ENCODE measurements around the gene MGST2. TPM values are rescaled to one million over a fixed set of nuclear protein-coding genes. Genes with fewer than 3 reads are reported as not detected.
"Not testable (repeated sequence)": the region's sequence is repeated elsewhere in the genome, so short reads cannot be mapped to it uniquely, and the experiment has no call there.

MGST2 gene
- total RNA-seq, 1 experiment from 2014 or later: 34.1 TPM

- not testable (repeated sequence) for H3K9me3 ChIP-seq (replicated peaks); H3K4me1 ChIP-seq (replicated peaks); DNase-seq (ENCODE audit: low read depth in 1 of 2, low spot score in 2 of 2); H3K36me3 ChIP-seq; H3K27me3 ChIP-seq (replicated peaks); H3K4me3 ChIP-seq; H3K27ac ChIP-seq
Measured at GRCh38 chr4:139632739-139633138, 32.9 kb upstream of the MGST2 start.

DNA sequence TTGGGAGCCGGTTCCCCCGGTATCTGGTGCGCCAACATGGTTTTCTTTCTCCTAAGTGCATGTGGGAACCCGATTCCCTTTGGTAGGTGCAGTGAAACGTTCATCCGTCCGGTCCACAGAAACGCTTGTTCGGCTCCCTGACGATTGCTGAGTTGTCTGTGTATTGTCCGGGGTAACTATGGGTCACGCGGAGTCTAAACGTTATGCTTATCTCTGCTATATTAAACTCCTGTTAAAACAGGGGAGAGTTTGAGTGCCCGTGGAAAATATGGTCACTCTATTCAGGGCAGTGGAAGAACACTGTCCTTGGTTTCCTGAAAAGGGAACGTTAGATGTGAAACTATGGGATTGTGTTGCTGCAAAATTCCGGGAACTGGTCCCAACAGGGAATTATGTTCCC, 32.4 kb upstream of the MGST2 start:
- no peaks in the 10 kb centered on the region; the same call in 1 of the 2 replicates for H3K9me3 ChIP-seq (replicated peaks)
- no peak overlapping the region for H3K27ac ChIP-seq
- H3K4me1 ChIP-seq (replicated peaks): no peaks in the 10 kb centered on the region
- H3K36me3 ChIP-seq: no peaks in the 10 kb centered on the region
- H3K4me3 ChIP-seq: no peak overlapping the region
- peaks cover 6% of the 10 kb centered on the region; the same call in 1 of the 2 replicates for H3K27me3 ChIP-seq (replicated peaks)
- no peak for DNase-seq (ENCODE audit: low read depth in 1 of 2, low spot score in 2 of 2)

DNA sequence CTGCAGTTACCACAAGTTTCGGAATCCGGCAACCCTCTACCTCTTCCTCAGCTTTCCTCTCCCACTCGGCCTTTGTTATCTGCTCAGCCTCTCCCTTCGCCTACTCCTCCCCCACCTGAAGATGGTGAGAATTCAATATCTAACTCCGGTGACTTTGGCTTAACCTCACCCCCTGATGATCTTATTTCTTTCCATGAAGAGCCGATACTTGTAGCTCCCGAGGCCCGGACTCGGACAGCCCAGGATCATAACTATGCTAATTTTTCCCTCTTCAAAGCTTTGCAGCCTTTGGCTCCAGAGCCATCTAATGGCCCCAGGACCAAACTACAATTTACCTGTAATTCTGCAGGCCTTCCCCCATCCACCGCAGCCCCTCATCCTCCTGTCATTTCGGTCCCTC, 32.0 kb upstream of the MGST2 start:
- Histone ChIP-seq H3K4me3 (no peak overlapping the region), H3K4me1 (replicated peaks) (no peaks in the 10 kb centered on the region), H3K9me3 (replicated peaks) (peaks cover 2% of the 10 kb centered on the region), H3K36me3 (no peaks in the 10 kb centered on the region), H3K27me3 (replicated peaks) (peaks cover 6% of the 10 kb centered on the region; the same call in 1 of the 2 replicates), H3K27ac (no peak overlapping the region)
- no peak for DNase-seq (ENCODE audit: low read depth in 1 of 2, low spot score in 2 of 2)

DNA sequence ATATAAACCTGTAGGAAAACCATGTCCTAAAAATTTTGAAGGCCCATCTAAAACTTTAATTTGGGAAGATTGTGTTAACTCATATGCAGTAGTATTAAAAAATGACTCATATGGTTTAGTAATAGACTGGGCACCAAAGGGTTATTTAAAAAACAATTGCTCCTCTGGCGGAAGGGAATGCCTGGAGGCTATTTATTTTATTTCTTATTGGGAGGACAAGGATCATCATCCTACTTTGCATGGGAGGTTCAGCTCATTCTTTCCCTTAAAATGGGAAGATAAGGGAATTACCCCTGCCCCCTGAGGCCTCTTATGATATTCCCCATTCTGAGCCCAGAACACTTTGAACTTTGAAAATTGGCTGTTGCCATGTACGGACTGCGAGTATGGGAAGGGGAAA, 29.7 kb upstream of the MGST2 start:
- DNase-seq (ENCODE audit: low read depth in 1 of 2, low spot score in 2 of 2): no peak
- H3K27me3 ChIP-seq (replicated peaks): peaks cover 2% of the 10 kb centered on the region; the same call in 1 of the 2 replicates
- no peaks in the 10 kb centered on the region for H3K36me3 ChIP-seq
- H3K27ac ChIP-seq: no peak overlapping the region
- H3K9me3 ChIP-seq (replicated peaks): peaks cover 6% of the 10 kb centered on the region
- H3K4me3 ChIP-seq: no peak overlapping the region
- H3K4me1 ChIP-seq (replicated peaks): no peaks in the 10 kb centered on the region

DNA sequence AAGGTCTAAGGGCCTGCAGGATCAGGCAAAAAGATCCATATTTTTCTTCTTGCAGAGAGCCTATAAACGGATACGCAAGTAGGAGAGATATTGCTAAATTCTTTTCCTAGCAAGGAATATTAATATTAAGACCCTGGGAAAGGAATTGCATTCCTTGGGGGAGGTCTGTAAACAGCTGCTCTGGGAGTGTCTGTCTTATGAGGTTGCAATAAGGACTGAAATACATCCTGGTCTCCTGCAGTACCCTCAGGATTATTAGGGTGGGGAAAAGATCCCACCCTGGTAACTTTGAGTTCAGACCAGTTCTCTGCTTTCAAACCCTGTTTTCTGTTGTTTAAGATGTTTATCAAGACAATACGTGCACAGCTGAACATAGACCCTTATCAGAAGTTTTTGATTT, 27.3 kb upstream of the MGST2 start:
- not testable (repeated sequence) for H3K4me3 ChIP-seq; H3K9me3 ChIP-seq (replicated peaks); DNase-seq (ENCODE audit: low read depth in 1 of 2, low spot score in 2 of 2); H3K4me1 ChIP-seq (replicated peaks); H3K27ac ChIP-seq; H3K27me3 ChIP-seq (replicated peaks); H3K36me3 ChIP-seq

- Histone ChIP-seq H3K27ac (no peak overlapping the region), H3K27me3 (replicated peaks) (no peaks in the 10 kb centered on the region), H3K4me1 (replicated peaks) (no peaks in the 10 kb centered on the region), H3K36me3 (no peaks in the 10 kb centered on the region), H3K9me3 (replicated peaks) (peaks cover 6% of the 10 kb centered on the region), H3K4me3 (no peak overlapping the region)
- DNase-seq (ENCODE audit: low read depth in 1 of 2, low spot score in 2 of 2): no peak
Measured at GRCh38 chr4:139639654-139640053, 26.0 kb upstream of the MGST2 start.

- Histone ChIP-seq H3K4me3 (no peak overlapping the region), H3K27me3 (replicated peaks) (no peaks in the 10 kb centered on the region), H3K27ac (no peak overlapping the region), H3K4me1 (replicated peaks) (no peaks in the 10 kb centered on the region), H3K9me3 (replicated peaks) (peaks cover 6% of the 10 kb centered on the region), H3K36me3 (no peaks in the 10 kb centered on the region)
- no peak for DNase-seq (ENCODE audit: low read depth in 1 of 2, low spot score in 2 of 2)
Measured at GRCh38 chr4:139641218-139641617, 24.4 kb upstream of the MGST2 start.

DNA sequence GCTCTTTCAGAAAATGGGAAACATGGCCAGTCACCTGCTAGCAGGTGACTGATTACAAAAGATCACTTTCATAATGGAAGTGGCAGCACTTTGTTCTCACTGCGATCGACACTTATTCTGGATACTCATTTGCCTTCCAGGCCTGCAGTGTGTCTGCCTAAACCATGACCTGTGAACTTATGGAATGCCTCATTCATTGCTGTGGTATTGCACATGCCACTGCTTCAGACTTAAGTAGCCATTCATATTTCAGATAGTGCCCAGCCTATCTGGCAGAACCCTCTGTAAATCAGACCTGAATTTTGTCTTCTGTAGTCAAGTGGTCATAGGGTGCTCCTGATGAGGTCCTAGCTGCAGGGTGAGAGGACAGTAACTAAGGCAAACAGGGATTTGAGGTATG, 23.3 kb upstream of the MGST2 start:
- no peaks in the 10 kb centered on the region for H3K4me1 ChIP-seq (replicated peaks)
- peaks cover 6% of the 10 kb centered on the region for H3K9me3 ChIP-seq (replicated peaks)
- H3K27ac ChIP-seq: no peak overlapping the region
- DNase-seq (ENCODE audit: low read depth in 1 of 2, low spot score in 2 of 2): no peak
- no peaks in the 10 kb centered on the region for H3K27me3 ChIP-seq (replicated peaks)
- no peaks in the 10 kb centered on the region for H3K36me3 ChIP-seq
- no peak overlapping the region for H3K4me3 ChIP-seq

- Histone ChIP-seq H3K27ac (no peak overlapping the region), H3K27me3 (replicated peaks) (no peaks in the 10 kb centered on the region), H3K4me3 (no peak overlapping the region), H3K9me3 (replicated peaks) (peaks cover 6% of the 10 kb centered on the region), H3K36me3 (no peaks in the 10 kb centered on the region), H3K4me1 (replicated peaks) (no peaks in the 10 kb centered on the region)
- DNase-seq (ENCODE audit: low read depth in 1 of 2, low spot score in 2 of 2): no peak
Measured at GRCh38 chr4:139643042-139643895, 22.4 kb upstream of the MGST2 start.

- Histone ChIP-seq H3K27ac (no peak overlapping the region), H3K4me1 (replicated peaks) (no peaks in the 10 kb centered on the region), H3K36me3 (no peaks in the 10 kb centered on the region), H3K4me3 (no peak overlapping the region), H3K27me3 (replicated peaks) (no peaks in the 10 kb centered on the region), H3K9me3 (replicated peaks) (no peaks in the 10 kb centered on the region)
- no peak for DNase-seq (ENCODE audit: low read depth in 1 of 2, low spot score in 2 of 2)
Measured at GRCh38 chr4:139645458-139645857, 20.2 kb upstream of the MGST2 start.

DNA sequence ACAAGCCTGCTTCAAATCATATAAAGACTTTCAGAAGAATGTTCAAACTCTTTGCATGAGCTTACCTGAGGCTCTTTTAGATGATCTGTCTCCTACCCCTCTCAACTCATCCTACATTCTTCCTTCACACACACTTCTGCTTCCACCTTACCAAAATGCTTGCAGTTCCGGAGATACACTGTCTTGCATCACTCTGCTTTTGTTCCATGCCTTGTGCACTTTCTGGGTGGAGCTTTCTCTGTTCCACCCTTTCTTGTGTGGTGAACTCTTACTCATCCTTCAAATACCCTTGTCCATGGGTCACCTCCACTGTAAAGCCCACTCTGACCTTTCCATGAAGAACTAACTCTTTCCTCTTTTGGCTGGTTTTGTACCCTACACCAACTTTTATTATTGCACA, 18.4 kb upstream of the MGST2 start:
- Histone ChIP-seq H3K4me3 (no peak overlapping the region), H3K27ac (no peak overlapping the region), H3K9me3 (replicated peaks) (no peaks in the 10 kb centered on the region), H3K36me3 (no peaks in the 10 kb centered on the region), H3K4me1 (replicated peaks) (no peaks in the 10 kb centered on the region), H3K27me3 (replicated peaks) (no peaks in the 10 kb centered on the region)
- no peak for DNase-seq (ENCODE audit: low read depth in 1 of 2, low spot score in 2 of 2)

DNA sequence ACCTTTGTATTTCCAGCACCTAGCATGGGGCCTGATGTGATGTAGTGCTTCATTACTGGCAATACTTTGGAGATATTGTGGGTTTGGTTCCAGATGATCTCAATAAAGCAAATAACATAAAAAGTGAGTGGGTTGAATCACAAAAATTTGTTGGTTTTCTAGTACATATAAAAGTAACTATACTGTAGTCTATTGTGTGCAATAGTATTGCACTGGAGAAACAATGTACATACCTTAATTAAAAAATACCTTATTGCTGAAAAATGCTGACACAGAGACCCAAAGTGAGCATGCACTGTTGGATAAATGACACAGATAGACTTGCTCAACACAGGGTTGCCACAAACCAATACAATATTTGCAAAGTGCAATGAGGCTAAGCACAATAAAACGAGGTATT, 17.7 kb upstream of the MGST2 start:
- Histone ChIP-seq H3K27me3 (replicated peaks) (no peaks in the 10 kb centered on the region), H3K9me3 (replicated peaks) (no peaks in the 10 kb centered on the region), H3K36me3 (no peaks in the 10 kb centered on the region), H3K27ac (no peak overlapping the region), H3K4me3 (no peak overlapping the region), H3K4me1 (replicated peaks) (no peaks in the 10 kb centered on the region)
- DNase-seq (ENCODE audit: low read depth in 1 of 2, low spot score in 2 of 2): no peak

- Histone ChIP-seq H3K4me1 (replicated peaks) (no peaks in the 10 kb centered on the region), H3K27me3 (replicated peaks) (no peaks in the 10 kb centered on the region), H3K27ac (no peak overlapping the region), H3K36me3 (no peaks in the 10 kb centered on the region), H3K4me3 (no peak overlapping the region), H3K9me3 (replicated peaks) (no peaks in the 10 kb centered on the region)
- DNase-seq (ENCODE audit: low read depth in 1 of 2, low spot score in 2 of 2): peak; percentile 57 to 71
Measured at GRCh38 chr4:139651282-139652194, 14.1 kb upstream of the MGST2 start.

DNA sequence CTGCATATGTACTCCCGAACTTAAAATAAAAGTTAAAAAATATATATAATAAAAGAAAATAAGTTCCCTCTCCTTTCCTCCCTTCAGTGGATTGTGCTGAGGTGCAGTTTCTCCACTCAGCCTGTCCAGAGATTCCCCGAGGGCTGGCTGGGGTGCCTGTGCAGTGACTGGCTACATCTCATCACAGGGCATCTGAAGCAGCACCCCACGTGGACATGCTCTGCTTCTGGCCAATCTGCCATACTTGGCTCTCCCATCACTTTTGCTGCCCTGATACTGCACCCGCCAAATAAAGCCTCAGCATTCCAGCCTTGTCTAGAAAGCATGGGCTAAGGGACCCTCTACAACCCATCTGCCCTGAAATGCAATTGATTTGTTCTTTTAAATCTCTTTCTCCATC, 11.1 kb upstream of the MGST2 start:
- Histone ChIP-seq H3K4me1 (replicated peaks) (peaks cover 13% of the 10 kb centered on the region), H3K36me3 (no peaks in the 10 kb centered on the region), H3K27ac (no peak overlapping the region), H3K9me3 (replicated peaks) (no peaks in the 10 kb centered on the region), H3K4me3 (no peak overlapping the region), H3K27me3 (replicated peaks) (no peaks in the 10 kb centered on the region)
- DNase-seq (ENCODE audit: low read depth in 1 of 2, low spot score in 2 of 2): no peak
